Loucy (cell line): ENCODE data around the gene NRG3.

Experiments
- H2AFZ ChIP-seq: fragments of 200-600 bp; sonication (generic); 2 replicates; pipeline ENCODE4 v1.6.0; 2016; ENCODE audit warnings: antibody characterized with exemption, mild to moderate bottlenecking, low read length, moderate library complexity
- H3F3A ChIP-seq: fragments of 200-600 bp; 2 replicates; pipeline ENCODE4 v1.6.0; 2016; ENCODE audit warnings: antibody characterized with exemption, low read depth, mild to moderate bottlenecking
- H3K27me3 ChIP-seq: fragments of 200-600 bp; sonication (generic); 2 replicates; pipeline ENCODE4 v1.6.1; 2014; ENCODE audit warnings: low read length, mild to moderate bottlenecking; ENCODE audit not compliant: insufficient read depth, poor library complexity, severe bottlenecking
- H3K36me3 ChIP-seq: fragments of 200-600 bp; sonication (generic); 2 replicates; pipeline ENCODE4 v1.6.1; 2016; ENCODE audit warnings: low read length; ENCODE audit not compliant: insufficient read depth
- H3K4me1 ChIP-seq: fragments of 200-600 bp; sonication (generic); 2 replicates; pipeline ENCODE4 v1.5.1; 2014; ENCODE audit warnings: low read length, mild to moderate bottlenecking; ENCODE audit not compliant: insufficient read depth, poor library complexity, severe bottlenecking
- H3K4me2 ChIP-seq: fragments of 200-600 bp; sonication (generic); 2 replicates; pipeline ENCODE4 v1.6.0; 2014; ENCODE audit warnings: antibody characterized with exemption, low read length, low read depth, mild to moderate bottlenecking; ENCODE audit not compliant: poor library complexity, severe bottlenecking
- H3K4me3 ChIP-seq: fragments of 200-600 bp; sonication (generic); 2 replicates; pipeline ENCODE4 v1.5.1; 2014; ENCODE audit warnings: low read length, mild to moderate bottlenecking, mixed read lengths; ENCODE audit not compliant: poor library complexity, severe bottlenecking
- H3K79me2 ChIP-seq: fragments of 200-600 bp; sonication (generic); 2 replicates; pipeline ENCODE4 v1.6.1; 2014; ENCODE audit warnings: low read length; ENCODE audit not compliant: insufficient read depth
- H3K9ac ChIP-seq: fragments of 200-600 bp; sonication (generic); 2 replicates; pipeline ENCODE4 v1.6.0; 2014; ENCODE audit warnings: mild to moderate bottlenecking, low read depth, low read length, moderate library complexity; ENCODE audit not compliant: poor library complexity, severe bottlenecking
- H3K9me2 ChIP-seq: fragments of 200-600 bp; sonication (generic); replicated peaks from 2 replicates; pipeline ENCODE4 v1.6.1; 2016; ENCODE audit warnings: low read depth, low read length, mixed read lengths
- H3K9me3 ChIP-seq: fragments of 200-600 bp; sonication (generic); 2 replicates; pipeline ENCODE4 v1.6.1; 2014; ENCODE audit warnings: mild to moderate bottlenecking, antibody characterized with exemption, low read length, low read depth; ENCODE audit not compliant: insufficient read depth
- H4K20me1 ChIP-seq: fragments of 200-600 bp; sonication (generic); 2 replicates; pipeline ENCODE4 v1.6.0; 2014; ENCODE audit warnings: antibody characterized with exemption, low read length, mild to moderate bottlenecking; ENCODE audit not compliant: insufficient read depth, poor library complexity, severe bottlenecking
- CTCF ChIP-seq: fragments of 200-600 bp; sonication (generic); conservative IDR thresholded peaks from 2 replicates; pipeline ENCODE4 v1.5.1; 2014; ENCODE audit warnings: mild to moderate bottlenecking, antibody characterized with exemption, low read length
- EZH2phosphoT487 ChIP-seq: fragments of 200-600 bp; IDR thresholded peaks from 2 replicates; pipeline ENCODE4 v1.6.1; 2018; ENCODE audit warnings: antibody characterized with exemption, mild to moderate bottlenecking, moderate library complexity, borderline replicate concordance

The NRG3 gene

GRCh38 chr10:82072124-82072523 lies 197.1 kb downstream of the NRG3 start:
- no peaks in the 10 kb centered on the region for H3K36me3 ChIP-seq
- H2AFZ ChIP-seq = no peak overlapping the region
- no peaks in the 10 kb centered on the region for H3K79me2 ChIP-seq
- H3K9ac ChIP-seq = no peak overlapping the region
- TF ChIP-seq CTCF = no peak
- TF ChIP-seq EZH2phosphoT487 = no peak
- no peak overlapping the region for H3K4me2 ChIP-seq
- H4K20me1 ChIP-seq = no peaks in the 10 kb centered on the region
- H3K9me3 ChIP-seq = no peaks in the 10 kb centered on the region
- H3K4me3 ChIP-seq = no peak overlapping the region
- H3K9me2 ChIP-seq = no peaks in the 10 kb centered on the region
- no peaks in the 10 kb centered on the region for H3K27me3 ChIP-seq
- no peaks in the 10 kb centered on the region for H3K4me1 ChIP-seq
- H3F3A ChIP-seq = no peaks in the 10 kb centered on the region

GRCh38 chr10:82075605-82076004 lies 200.6 kb downstream of the NRG3 start:
- no peak overlapping the region for H2AFZ ChIP-seq

GRCh38 chr10:82084496-82084895 lies 209.5 kb downstream of the NRG3 start:
- H3K36me3 ChIP-seq = no peaks in the 10 kb centered on the region
- no peaks in the 10 kb centered on the region for H3F3A ChIP-seq
- no peak overlapping the region for H3K4me2 ChIP-seq
- H2AFZ ChIP-seq = no peak overlapping the region
- no peaks in the 10 kb centered on the region for H3K9me2 ChIP-seq
- no peaks in the 10 kb centered on the region for H3K27me3 ChIP-seq
- no peak overlapping the region for H3K9ac ChIP-seq
- H3K79me2 ChIP-seq = no peaks in the 10 kb centered on the region
- H3K4me1 ChIP-seq = no peaks in the 10 kb centered on the region
- H3K9me3 ChIP-seq = no peaks in the 10 kb centered on the region
- TF ChIP-seq CTCF = no peak
- no peak for TF ChIP-seq EZH2phosphoT487
- H3K4me3 ChIP-seq = no peak overlapping the region
- no peaks in the 10 kb centered on the region for H4K20me1 ChIP-seq

More at GRCh38 chr10:82075605-82076004, 200.6 kb downstream of the NRG3 start:
- Histone ChIP-seq H3K4me1 (no peaks in the 10 kb centered on the region), H3K4me2 (no peak overlapping the region), H3K36me3 (no peaks in the 10 kb centered on the region), H3F3A (no peaks in the 10 kb centered on the region), H3K9ac (no peak overlapping the region), H3K9me3 (no peaks in the 10 kb centered on the region), H3K79me2 (no peaks in the 10 kb centered on the region), H3K9me2 (no peaks in the 10 kb centered on the region), H3K4me3 (no peak overlapping the region), H4K20me1 (no peaks in the 10 kb centered on the region), H3K27me3 (no peaks in the 10 kb centered on the region)
- no peak for TF ChIP-seq EZH2phosphoT487
- TF ChIP-seq CTCF = no peak
